A549 (cell line): Measurements from ENCODE around the gene RABGAP1L.

Experiments used
- CEBPB ChIP-seq, 2 experiments: fragments of >200 bp in 1 of 2; sonication (Bioruptor Twin) in 1 of 2; formaldehyde crosslinking in 1 of 2; IDR thresholded peaks; 2 replicates each; pipeline ENCODE4 v1.6.1; 2012 to 2016
- EP300 ChIP-seq, 2 experiments: fragments of >200 bp; sonication (Bioruptor Twin); formaldehyde crosslinking; IDR thresholded peaks; 2 replicates in 1 of 2; 3 replicates in 1 of 2; pipeline ENCODE4 v1.6.1; 2016 to 2017
- HDAC2 ChIP-seq: fragments of 200-600 bp; sonication (generic); IDR thresholded peaks from 2 replicates; pipeline ENCODE4 v1.6.1; 2016
- POLR2A ChIP-seq: IDR thresholded peaks from 2 replicates; pipeline ENCODE4 v1.6.1; 2012; ENCODE audit warnings: mild to moderate bottlenecking, low read length
- POLR2AphosphoS2 ChIP-seq: conservative IDR thresholded peaks from 2 replicates; pipeline ENCODE4 v1.6.1; 2012; ENCODE audit warnings: low read length, improper control_type of control experiment, inconsistent platforms
- RAD21 ChIP-seq, 2 experiments: fragments of >200 bp in 1 of 2; sonication (Bioruptor Twin) in 1 of 2; formaldehyde crosslinking in 1 of 2; IDR thresholded peaks in 1 of 2; conservative IDR thresholded peaks in 1 of 2; 2 replicates in 1 of 2; 3 replicates in 1 of 2; pipeline ENCODE4 v1.6.1; 2012 to 2018; ENCODE audit warnings: inconsistent platforms in 1 of 2
- SMC3 ChIP-seq: fragments of >200 bp; sonication (Bioruptor Twin); formaldehyde crosslinking; IDR thresholded peaks from 3 replicates; pipeline ENCODE4 v1.6.1; 2018; ENCODE audit warnings: inconsistent platforms
- SREBF2 ChIP-seq: fragments of 450-650 bp; IDR thresholded peaks from 2 replicates; pipeline ENCODE4 v1.6.1; 2014; ENCODE audit warnings: mild to moderate bottlenecking, moderate library complexity
- TF ChIP-seq, protein P1 (sequence below): fragments of >200 bp; sonication (Bioruptor Twin); formaldehyde crosslinking; IDR thresholded peaks from 3 replicates; pipeline ENCODE4 v1.5.1; 2016
- TF ChIP-seq, protein P2 (sequence below): IDR thresholded peaks from 2 replicates; pipeline ENCODE4 v1.6.1; 2012

DNA sequence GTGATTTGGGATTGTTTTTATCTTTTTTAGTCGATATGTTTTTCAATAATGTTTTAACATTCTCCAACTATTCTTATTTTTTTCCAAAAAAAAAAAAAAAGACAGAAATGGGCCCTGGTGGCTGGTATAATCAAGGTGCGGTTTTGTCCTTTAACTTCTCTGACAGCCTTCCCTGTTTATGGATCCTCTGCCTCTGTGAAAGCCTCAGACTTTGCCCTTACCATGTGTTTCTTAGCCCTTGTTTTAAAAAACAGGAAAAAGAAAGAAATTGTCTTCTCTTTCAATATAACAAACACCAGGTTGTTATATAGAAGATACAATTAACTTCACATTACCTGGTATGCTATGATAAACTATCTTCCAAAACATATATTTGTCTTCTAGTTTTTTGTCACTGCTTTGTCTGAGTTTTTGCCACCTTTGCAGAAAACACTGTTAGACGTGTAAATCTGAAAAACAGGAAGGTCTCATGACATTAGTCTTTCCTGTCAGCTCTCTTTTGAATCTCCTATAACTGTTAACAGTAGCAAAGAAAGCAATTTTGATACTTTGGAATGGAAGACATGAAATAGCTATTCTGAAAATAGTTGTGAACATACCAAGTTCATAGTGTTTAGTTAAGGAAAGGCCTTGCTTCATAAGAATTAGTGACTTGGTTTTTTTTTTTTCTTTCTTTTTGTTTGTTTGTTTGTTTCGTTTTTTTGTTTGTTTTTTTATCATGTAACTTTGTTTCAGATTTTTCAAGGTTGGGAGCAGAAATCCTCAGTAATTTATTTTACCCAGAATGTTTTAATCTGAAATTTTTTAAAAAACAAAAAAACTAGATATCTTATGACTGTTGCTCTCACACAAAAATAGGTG is 808.8 kb downstream of the RABGAP1L start:
- TF ChIP-seq HDAC2 = no peak
- TF ChIP-seq, protein P1, sequence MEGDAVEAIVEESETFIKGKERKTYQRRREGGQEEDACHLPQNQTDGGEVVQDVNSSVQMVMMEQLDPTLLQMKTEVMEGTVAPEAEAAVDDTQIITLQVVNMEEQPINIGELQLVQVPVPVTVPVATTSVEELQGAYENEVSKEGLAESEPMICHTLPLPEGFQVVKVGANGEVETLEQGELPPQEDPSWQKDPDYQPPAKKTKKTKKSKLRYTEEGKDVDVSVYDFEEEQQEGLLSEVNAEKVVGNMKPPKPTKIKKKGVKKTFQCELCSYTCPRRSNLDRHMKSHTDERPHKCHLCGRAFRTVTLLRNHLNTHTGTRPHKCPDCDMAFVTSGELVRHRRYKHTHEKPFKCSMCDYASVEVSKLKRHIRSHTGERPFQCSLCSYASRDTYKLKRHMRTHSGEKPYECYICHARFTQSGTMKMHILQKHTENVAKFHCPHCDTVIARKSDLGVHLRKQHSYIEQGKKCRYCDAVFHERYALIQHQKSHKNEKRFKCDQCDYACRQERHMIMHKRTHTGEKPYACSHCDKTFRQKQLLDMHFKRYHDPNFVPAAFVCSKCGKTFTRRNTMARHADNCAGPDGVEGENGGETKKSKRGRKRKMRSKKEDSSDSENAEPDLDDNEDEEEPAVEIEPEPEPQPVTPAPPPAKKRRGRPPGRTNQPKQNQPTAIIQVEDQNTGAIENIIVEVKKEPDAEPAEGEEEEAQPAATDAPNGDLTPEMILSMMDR = no peak
- no peak for TF ChIP-seq POLR2A
- TF ChIP-seq SREBF2 = no peak
- TF ChIP-seq EP300 (IDR thresholded peaks at IDR 0.05) = no peak
- TF ChIP-seq, protein P2, sequence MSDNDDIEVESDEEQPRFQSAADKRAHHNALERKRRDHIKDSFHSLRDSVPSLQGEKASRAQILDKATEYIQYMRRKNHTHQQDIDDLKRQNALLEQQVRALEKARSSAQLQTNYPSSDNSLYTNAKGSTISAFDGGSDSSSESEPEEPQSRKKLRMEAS = no peak
- TF ChIP-seq RAD21 (conservative IDR thresholded peaks at IDR 0.05 in 1 of 2, IDR thresholded peaks at IDR 0.05 in 1 of 2) = no peak
- TF ChIP-seq SMC3 = no peak
- TF ChIP-seq POLR2AphosphoS2 = no peak
- TF ChIP-seq CEBPB (IDR thresholded peaks at IDR 0.05) = no peak
